ENCODE measurements around the gene MYL6.

MYL6 gene

GRCh38 chr12:56158029-56158925 is at the start of gene MYL6:
TSS of gene MYL6 (plus strand) at chr12:56158359. CDS start at chr12:56158402, 43 bp downstream.
- peak; percentile 98 for DNase-seq

- DNase-seq: no peak
These were observed 47.6 kb upstream of the MYL6 start for GRCh38 chr12:56110571-56110970.

GRCh38 chr12:56114084-56114483 is 44.1 kb upstream of the MYL6 start:
- DNase-seq: no peak

GRCh38 chr12:56115329-56115728 is 42.8 kb upstream of the MYL6 start:
- no peak for DNase-seq

GRCh38 chr12:56116267-56117081 is 41.7 kb upstream of the MYL6 start, which contains the start of gene RPL41:
TSS of gene RPL41 (plus strand) at chr12:56116633.
- peak; percentile 96 for DNase-seq

- peak; percentile 11 for DNase-seq
These were observed 41.0 kb upstream of the MYL6 start for GRCh38 chr12:56117082-56117706.

GRCh38 chr12:56117778-56118687 is 40.1 kb upstream of the MYL6 start, which contains the start of gene ZC3H10:
TSS of gene ZC3H10 (plus strand) at chr12:56118266. CDS start at chr12:56120563, 2,297 bp downstream.
- DNase-seq: peak; percentile 100

- no peak for DNase-seq
These were observed 39.3 kb upstream of the MYL6 start for GRCh38 chr12:56118688-56119357.

- DNase-seq: peak; percentile 78
These were observed 38.8 kb upstream of the MYL6 start for GRCh38 chr12:56119361-56119796.

GRCh38 chr12:56120158-56120846 is 37.9 kb upstream of the MYL6 start:
- DNase-seq: no peak

- DNase-seq: no peak
These were observed 36.8 kb upstream of the MYL6 start for GRCh38 chr12:56121204-56121870.

- no peak for DNase-seq
These were observed 35.5 kb upstream of the MYL6 start for GRCh38 chr12:56122637-56123036.

- DNase-seq: no peak
These were observed 34.0 kb upstream of the MYL6 start for GRCh38 chr12:56124133-56124532.

- peak; percentile 52 for DNase-seq
These were observed 31.4 kb upstream of the MYL6 start for GRCh38 chr12:56126732-56127239.

GRCh38 chr12:56127485-56127887 is 30.7 kb upstream of the MYL6 start:
- DNase-seq: no peak

GRCh38 chr12:56127888-56128669 is 30.1 kb upstream of the MYL6 start, which contains the start of gene ESYT1:
TSS of gene ESYT1 (plus strand) at chr12:56128267. CDS start at chr12:56128320, 53 bp downstream.
- peak; percentile 99 for DNase-seq

GRCh38 chr12:56128670-56129205 is 29.4 kb upstream of the MYL6 start:
- no peak for DNase-seq

GRCh38 chr12:56129206-56129941 is 28.8 kb upstream of the MYL6 start:
- DNase-seq: peak; percentile 69

Measured in RPMI8226 (cell line).